Pancreas (tissue), 10 donors: ENCODE results near the gene CEL. TPM values are rescaled to one million over a fixed set of nuclear protein-coding genes. Genes with fewer than 3 reads are reported as not detected.

Source experiments
- ATAC-seq, 4 donors: fragments of 200-7000 bp; cut with Tn5 transposase; one replicate each; pipeline versions ENCODE4 v1.8.0 to v1.9.1; 2020; ENCODE audit warnings: mild to moderate bottlenecking in 4 of 4, moderate library complexity in 4 of 4
- DNase-seq, 6 donors: peaks; one replicate each; pipeline ENCODE4 v3.0.0-alpha.2; 2020
- FAIRE-seq: peaks from 2 replicates; lab custom pipeline; 2012; peaks lifted over from hg19 to GRCh38; lab: Jason Lieb, UNC
- H3K27ac ChIP-seq, 4 donors: fragments of 200-600 bp; sonication (generic); 1 replicate in 3 of 4; 2 replicates in 1 of 4; pipeline versions ENCODE4 v1.5.0 to v1.8.0; 2020
- H3K27me3 ChIP-seq, 4 donors: fragments of 200-600 bp; one replicate each; pipeline ENCODE4 v1.8.0; 2021
- H3K36me3 ChIP-seq, 3 donors: fragments of 200-600 bp; sonication (generic) in 1 of 3; one replicate each; pipeline versions ENCODE4 v1.5.0 to v1.8.0; 2020 to 2021
- H3K4me1 ChIP-seq, 3 donors: fragments of 200-600 bp; one replicate each; pipeline ENCODE4 v1.8.0; 2021
- H3K4me3 ChIP-seq, 4 donors: fragments of 200-600 bp; sonication (generic) in 2 of 4; one replicate each; pipeline versions ENCODE4 v1.5.0 to v1.8.0; 2020 to 2021
- H3K9me3 ChIP-seq, 4 donors: fragments of 200-600 bp; one replicate each; pipeline ENCODE4 v1.8.0; 2021
- WGBS, 2 donors: extraction: QIAGEN DNeasy Blood & Tissue Kit; methylation state at CpG; one replicate each; pipeline ENCODE4 v1.1.7; 2013; 5-methylcytosine and 5-hydroxymethylcytosine counted together
- intact Hi-C, 3 donors: fragments of 100-400 bp; cut with DNase I; formaldehyde crosslinking; loops; one replicate each; pipeline versions ENCODE4 v1.11.1 to v1.14.2; 2022
- microRNA-seq, 2 donors: library from miRNA; unstranded; fragments of <30 nt; microRNA quantifications; one replicate each; pipeline versions ENCODE4 to v1.1.0, GENCODE V29; 2019 to 2020
- polyA plus RNA-seq, 2 donors: library from polyadenylated mRNA; stranded (reverse); fragments of 200-250 nt; gene quantifications; one replicate each; pipeline ENCODE4 v1.2.3, GENCODE V29; 2013
- total RNA-seq, 6 donors: library from RNA; stranded (reverse); fragmentation: NEBNext Ultra II Directional in 4 of 6; extraction: Animal tissue kit (Norgen Biotek cat#: 25700) in 4 of 6; gene quantifications; one replicate each; pipeline versions ENCODE4 v1.2.1 to v1.2.4, GENCODE V29; 2021 to 2023
- TF ChIP-seq, protein P1 (sequence below), 4 donors: fragments of 200-600 bp; sonication (generic) in 3 of 4; IDR thresholded peaks; one replicate each; pipeline versions ENCODE4 v1.5.0 to v1.8.0; 2021; ENCODE audit warnings: antibody characterized with exemption in 4 of 4
- donor health status: healthy with polysubstance abuse.
- donor health status: DM: no; HTN: no; CAD: no; lungs with moderate emphysema.
- donor health status: DM: no; HTN: no; CAD: no.
- donor health status: control.
- donor health status: control.
- donor health status: Bipolar disorder and iron deficiency.
- donor health status: DM: yes; HTN: yes; CAD: no.
- donor health status: DM: no; HTN: no; CAD: no.
- donor health status: DM: no; HTN: no; CAD: no.
- donor health status: DM: yes; HTN: yes; CAD: no.

The CEL gene
- total and polyA plus RNA-seq, 8 donors: 2,560 to 24,413 (median 16,465) TPM

GRCh38 chr9:133118568-133118967 is 56.8 kb downstream of the CEL start:
- 80 to 83% methylated on average over 3 of the region's 3 CpGs for whole genome bisulfite sequencing, 2 donors
- DNase-seq (peak in 2 of 6 donors; percentile 20 to 42), ATAC-seq (no peak), FAIRE-seq (no peak)
- Histone ChIP-seq H3K4me3 (no peak overlapping the region), H3K4me1 (peaks cover 26 to 61% (median 39%) of the 10 kb centered on the region in 3 donors), H3K9me3 (no peaks in the 10 kb centered on the region), H3K27me3 (no peaks in the 10 kb centered on the region), H3K36me3 (no peaks in the 10 kb centered on the region), H3K27ac (peak overlapping the region in 3 of 4 donors; percentile 7 to 70 (median 67))
- intact Hi-C loops: no loop called here
- TF ChIP-seq, protein P1, sequence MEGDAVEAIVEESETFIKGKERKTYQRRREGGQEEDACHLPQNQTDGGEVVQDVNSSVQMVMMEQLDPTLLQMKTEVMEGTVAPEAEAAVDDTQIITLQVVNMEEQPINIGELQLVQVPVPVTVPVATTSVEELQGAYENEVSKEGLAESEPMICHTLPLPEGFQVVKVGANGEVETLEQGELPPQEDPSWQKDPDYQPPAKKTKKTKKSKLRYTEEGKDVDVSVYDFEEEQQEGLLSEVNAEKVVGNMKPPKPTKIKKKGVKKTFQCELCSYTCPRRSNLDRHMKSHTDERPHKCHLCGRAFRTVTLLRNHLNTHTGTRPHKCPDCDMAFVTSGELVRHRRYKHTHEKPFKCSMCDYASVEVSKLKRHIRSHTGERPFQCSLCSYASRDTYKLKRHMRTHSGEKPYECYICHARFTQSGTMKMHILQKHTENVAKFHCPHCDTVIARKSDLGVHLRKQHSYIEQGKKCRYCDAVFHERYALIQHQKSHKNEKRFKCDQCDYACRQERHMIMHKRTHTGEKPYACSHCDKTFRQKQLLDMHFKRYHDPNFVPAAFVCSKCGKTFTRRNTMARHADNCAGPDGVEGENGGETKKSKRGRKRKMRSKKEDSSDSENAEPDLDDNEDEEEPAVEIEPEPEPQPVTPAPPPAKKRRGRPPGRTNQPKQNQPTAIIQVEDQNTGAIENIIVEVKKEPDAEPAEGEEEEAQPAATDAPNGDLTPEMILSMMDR (IDR thresholded peaks at IDR 0.05): no peak

- WGBS, 2 donors: 67 to 68% methylated on average over 20 to 21 of the region's 21 CpGs
- TF ChIP-seq, protein P1 (IDR thresholded peaks at IDR 0.05): no peak
- intact Hi-C loops: no loop called here
- no peaks in the 10 kb centered on the region for H3K9me3 ChIP-seq
- FAIRE-seq (no peak), DNase-seq (peak in 3 of 6 donors; percentile 34 to 61 (median 50)), ATAC-seq (no peak)
- peak overlapping the region in 3 of 4 donors; percentile 16 to 70 (median 67) for H3K27ac ChIP-seq
- H3K27me3 ChIP-seq: no peaks in the 10 kb centered on the region
- H3K4me3 ChIP-seq: peak overlapping the region in 3 of 4 donors; percentile 67 to 83 (median 70)
- peaks cover 24 to 53% (median 32%) of the 10 kb centered on the region in 3 donors for H3K4me1 ChIP-seq
- H3K36me3 ChIP-seq: no peaks in the 10 kb centered on the region
Observed at GRCh38 chr9:133119103-133119845, 57.5 kb downstream of the CEL start.

GRCh38 chr9:133119846-133120500 is 58.2 kb downstream of the CEL start:
- Histone ChIP-seq H3K27ac (peak overlapping the region in 3 of 4 donors; percentile 67 to 87 (median 70)), H3K4me3 (peak overlapping the region in 3 of 4 donors; percentile 67 to 83 (median 70)), H3K36me3 (no peaks in the 10 kb centered on the region), H3K4me1 (peaks cover 20 to 46% (median 26%) of the 10 kb centered on the region in 3 donors), H3K9me3 (no peaks in the 10 kb centered on the region), H3K27me3 (no peaks in the 10 kb centered on the region)
- intact Hi-C loops: no loop called here
- WGBS, 2 donors: 35 to 40% methylated on average over 21 of the region's 21 CpGs
- TF ChIP-seq, protein P1 (IDR thresholded peaks at IDR 0.05): no peak
- ATAC-seq: peak; percentile 2 to 9 (median 4)
- no peak for FAIRE-seq
- peak in 3 of 6 donors; percentile 56 to 74 (median 61) for DNase-seq

DNA sequence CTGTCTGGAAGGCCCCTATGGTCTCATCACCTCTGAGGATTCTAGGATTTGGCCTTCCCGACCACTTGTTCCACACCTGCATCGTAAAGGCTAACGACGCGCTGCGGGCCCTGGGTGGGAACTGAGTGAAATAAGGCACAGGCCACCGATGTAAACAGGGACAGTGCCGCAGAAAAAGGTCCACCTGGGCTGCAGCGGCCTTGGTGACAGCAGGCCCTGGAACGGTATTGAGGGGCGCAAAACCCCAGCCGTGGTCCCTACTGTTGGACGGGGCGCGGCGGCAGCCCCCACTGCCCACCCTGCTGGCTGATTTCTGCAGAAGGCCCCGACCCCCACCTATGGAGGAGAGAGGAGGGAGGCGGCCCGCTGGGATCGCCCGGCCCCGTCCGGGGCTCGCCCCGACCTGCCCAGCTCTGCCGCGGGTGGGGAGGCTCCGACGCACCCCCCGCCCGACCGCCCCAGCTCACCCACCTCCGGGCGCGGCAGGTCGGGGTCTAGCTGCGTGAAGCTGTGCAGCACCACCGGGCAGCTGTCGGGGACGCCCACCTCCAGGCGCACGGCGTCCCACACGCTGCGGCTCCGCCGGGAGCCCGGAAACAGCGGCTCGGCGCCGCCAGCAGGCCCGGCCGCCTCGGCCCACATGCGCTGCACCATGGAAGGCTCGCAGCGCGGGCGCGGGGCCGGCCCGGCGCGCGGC is 58.9 kb downstream of the CEL start:
- no peaks in the 10 kb centered on the region for H3K36me3 ChIP-seq
- peak overlapping the region; percentile 67 to 87 (median 77) for H3K27ac ChIP-seq
- no peak for FAIRE-seq
- no peaks in the 10 kb centered on the region for H3K9me3 ChIP-seq
- 0 to 1% methylated on average over 43 to 66 of the region's 66 CpGs for WGBS, 2 donors
- H3K4me3 ChIP-seq: peak overlapping the region; percentile 67 to 83 (median 68)
- H3K27me3 ChIP-seq: no peaks in the 10 kb centered on the region
- H3K4me1 ChIP-seq: peaks cover 20 to 44% (median 26%) of the 10 kb centered on the region in 3 donors
- ATAC-seq: peak; percentile 0 to 25 (median 7)
- intact Hi-C loops: no loop called here
- TF ChIP-seq, protein P1 (IDR thresholded peaks at IDR 0.05): no peak
- peak in 3 of 6 donors; percentile 48 to 85 (median 73) for DNase-seq

Small RNAs within 50 kb of the gene (microRNA-seq; reads per million reads assigned to microRNA genes)
- gene MIR6877: 0.39 to 2.1 reads per million in 2 donors

Other genes with a start within 250 kb of the CEL start
- gene AK8, start 183.7 kb upstream of the CEL start, total RNA-seq: under 1 TPM; 0.19 to 0.83 (median 0.67) TPM
- gene AK8, start 183.7 kb upstream of the CEL start, polyA plus RNA-seq: 1 to 10 TPM in 1 of 2 donors, under 1 TPM in 1; 0.53 to 1.0 TPM
- 1 to 10 TPM; 1.0 to 3.3 (median 1.9) TPM for gene SPACA9, start 183.1 kb upstream of the CEL start, total RNA-seq
- gene SPACA9, start 183.1 kb upstream of the CEL start, polyA plus RNA-seq: 1 to 10 TPM; 3.2 to 3.6 TPM
- 10 to 100 TPM; 17.1 to 34.5 (median 21.5) TPM for gene TSC1, start 117.4 kb upstream of the CEL start, total RNA-seq
- 10 to 100 TPM; 17.9 to 19.7 TPM for gene TSC1, start 117.4 kb upstream of the CEL start, polyA plus RNA-seq
- under 1 TPM in 2 of 6 donors, not detected in 4; 0.09 to 0.31 TPM for gene GFI1B, start 83.3 kb upstream of the CEL start, total RNA-seq
- under 1 TPM in 1 of 2 donors, not detected in 1; 0.14 TPM for gene GFI1B, start 83.3 kb upstream of the CEL start, polyA plus RNA-seq
- 10 to 100 TPM; 17.4 to 33.0 (median 23.2) TPM for gene GTF3C5, start 31.0 kb upstream of the CEL start, total RNA-seq
- gene GTF3C5, start 31.0 kb upstream of the CEL start, polyA plus RNA-seq: 10 to 100 TPM; 67.2 to 68.5 TPM
- 10 to 100 TPM; 16.1 to 31.9 (median 20.3) TPM for gene RALGDS, start 59.3 kb downstream of the CEL start, total RNA-seq
- gene RALGDS, start 59.3 kb downstream of the CEL start, polyA plus RNA-seq: 10 to 100 TPM; 56.0 to 69.7 TPM
- 10 to 100 TPM in 1 of 6 donors, 1 to 10 TPM in 5; 1.5 to 11.9 (median 3.1) TPM for gene GBGT1, start 101.9 kb downstream of the CEL start, total RNA-seq
- gene GBGT1, start 101.9 kb downstream of the CEL start, polyA plus RNA-seq: 1 to 10 TPM; 4.5 to 4.6 TPM
- not detected for gene OBP2B, start 147.3 kb downstream of the CEL start, total RNA-seq
- not detected for gene OBP2B, start 147.3 kb downstream of the CEL start, polyA plus RNA-seq
- gene ABO, start 213.2 kb downstream of the CEL start, total RNA-seq: 10 to 100 TPM in 1 of 6 donors, 1 to 10 TPM in 5; 2.1 to 10.2 (median 5.4) TPM
- gene ABO, start 213.2 kb downstream of the CEL start, polyA plus RNA-seq: 1 to 10 TPM; 3.3 to 9.3 TPM